B cell (primary cell): ENCODE measurements around the gene MEF2C. TPM values are rescaled to one million over a fixed set of nuclear protein-coding genes. Genes with fewer than 3 reads are reported as not detected.
A peak's percentile ranks its signal among the peaks of the same experiment; 100 is the strongest.

Experiments
- ATAC-seq: fragments of 200-7000 bp; cut with Tn5 transposase; one replicate; pipeline ENCODE4 v1.10.0; 2021; ENCODE audit warnings: low read depth, mild to moderate bottlenecking, moderate number of reproducible peaks, moderate library complexity
- CTCF ChIA-PET: fragments of 350-600 bp; sonication (Branson Sonifier 250); formaldehyde crosslinking; loops from one replicate; lab custom pipeline; 2021; ENCODE audit warnings: antibody characterized with exemption, inconsistent platforms; lab: Charles Lee
- POLR2A ChIA-PET: fragments of 350-600 bp; sonication (Branson Sonifier 250); formaldehyde crosslinking; loops from one replicate; lab custom pipeline; 2021; ENCODE audit warnings: antibody characterized with exemption; lab: Charles Lee
- DNase-seq: peaks from one replicate; pipeline ENCODE4 v3.0.0; 2013
- H2AFZ ChIP-seq: 2 replicates; pipeline ENCODE4 v1.6.1; 2012; ENCODE audit warnings: mild to moderate bottlenecking, low read depth, low read length; ENCODE audit not compliant: insufficient read depth, poor library complexity, severe bottlenecking
- H3K27ac ChIP-seq, 2 donors: 1 replicate in 1 of 2; 2 replicates in 1 of 2; pipeline ENCODE4 v1.5.1; 2012 to 2013; ENCODE audit warnings: low read length in 2 of 2, mild to moderate bottlenecking in 2 of 2, moderate library complexity in 1 of 2
- H3K27me3 ChIP-seq, 4 experiments: fragments of 200-600 bp in 1 of 4; sonication (generic) in 1 of 4; replicated peaks in 1 of 4; 1 replicate in 2 of 4; 2 replicates in 2 of 4; pipeline versions ENCODE4 v1.6.1 to v1.7.0; 2013 to 2016; ENCODE audit warnings: low read length in 3 of 4, mild to moderate bottlenecking in 2 of 4, mixed read lengths in 1 of 4, moderate library complexity in 1 of 4; ENCODE audit not compliant: insufficient read depth in 4 of 4, control insufficient read depth in 3 of 4; ENCODE audit errors: control extremely low read depth in 1 of 4
- H3K36me3 ChIP-seq, 2 experiments: replicated peaks in 1 of 2; 1 replicate in 1 of 2; 2 replicates in 1 of 2; pipeline versions ENCODE4 v1.6.1 to v1.7.1; 2013; ENCODE audit warnings: low read length in 1 of 2; ENCODE audit not compliant: insufficient read depth in 2 of 2, control insufficient read depth in 1 of 2; ENCODE audit errors: control extremely low read depth in 1 of 2, extremely low read depth in 1 of 2
- H3K4me1 ChIP-seq, 2 donors: fragments of 200-600 bp in 1 of 2; sonication (generic) in 1 of 2; 1 replicate in 1 of 2; 2 replicates in 1 of 2; pipeline versions ENCODE4 v1.5.1 to v1.6.1; 2013 to 2017; ENCODE audit warnings: low read length in 2 of 2; ENCODE audit not compliant: control insufficient read depth in 2 of 2, insufficient read depth in 2 of 2
- H3K4me2 ChIP-seq: replicated peaks from 2 replicates; pipeline ENCODE3; 2012; ENCODE audit warnings: mild to moderate bottlenecking, low read depth, low read length; ENCODE audit not compliant: poor library complexity, severe bottlenecking
- H3K4me3 ChIP-seq, 5 experiments: fragments of 200-600 bp in 1 of 5; sonication (generic) in 1 of 5; 1 replicate in 3 of 5; 2 replicates in 2 of 5; pipeline versions ENCODE4 v1.5.1 to v1.7.0; 2011 to 2016; ENCODE audit warnings: low read length in 4 of 5, mild to moderate bottlenecking in 4 of 5, low read depth in 2 of 5, control low read depth in 1 of 5, moderate library complexity in 1 of 5; ENCODE audit not compliant: insufficient read depth in 1 of 5; ENCODE audit errors: control extremely low read depth in 1 of 5, extremely low read depth in 1 of 5
- H3K79me2 ChIP-seq: fragments of 200-600 bp; sonication (generic); one replicate; pipeline ENCODE4 v1.6.0; 2016; ENCODE audit warnings: low read length; ENCODE audit not compliant: control insufficient read depth, insufficient read depth
- H3K9ac ChIP-seq: fragments of 200-600 bp; sonication (generic); 2 replicates; pipeline ENCODE4 v1.6.1; 2017; ENCODE audit warnings: mild to moderate bottlenecking, low read length, moderate library complexity
- H3K9me3 ChIP-seq, 3 donors: one replicate each; pipeline versions ENCODE4 v1.6.1 to v1.7.1; 2013; ENCODE audit warnings: low read length in 2 of 3; ENCODE audit not compliant: control insufficient read depth in 2 of 3, insufficient read depth in 1 of 3; ENCODE audit errors: control extremely low read depth in 1 of 3
- H4K20me1 ChIP-seq: 2 replicates; pipeline ENCODE4 v1.6.0; 2012; ENCODE audit warnings: mild to moderate bottlenecking, low read length; ENCODE audit not compliant: insufficient read depth, control insufficient read depth, poor library complexity, severe bottlenecking
- H3K27ac Mint-ChIP-seq: one replicate; pipeline ENCODE4 v1.8.0; 2021; ENCODE audit warnings: mixed read lengths
- H3K27me3 Mint-ChIP-seq: one replicate; pipeline ENCODE4 v1.8.0; 2021; ENCODE audit warnings: mixed read lengths
- H3K4me1 Mint-ChIP-seq: one replicate; pipeline ENCODE4 v1.8.0; 2021; ENCODE audit warnings: mixed read lengths
- H3K4me3 Mint-ChIP-seq: one replicate; pipeline ENCODE4 v1.8.0; 2021; ENCODE audit warnings: mixed read lengths
- H3K9me3 Mint-ChIP-seq: one replicate; pipeline ENCODE4 v1.8.0; 2022; ENCODE audit warnings: mixed read lengths; ENCODE audit not compliant: insufficient read depth
- CTCF ChIP-seq: fragments of 200-600 bp; IDR thresholded peaks from one replicate; pipeline ENCODE4 v1.8.0; 2022; ENCODE audit warnings: antibody characterized with exemption, mild to moderate bottlenecking
- EZH2 ChIP-seq: IDR thresholded peaks from 2 replicates; pipeline ENCODE4 v1.6.1; 2012; ENCODE audit warnings: borderline replicate concordance, low read depth, mild to moderate bottlenecking, moderate library complexity, low read length; ENCODE audit not compliant: insufficient read depth, poor library complexity, severe bottlenecking
- WGBS: methylation state at CpG from one replicate; pipeline ENCODE4 v1.1.5; 2013; ENCODE audit warnings: missing lambda C conversion rate; ENCODE audit not compliant: insufficient coverage; 5-methylcytosine and 5-hydroxymethylcytosine counted together
- intact Hi-C: fragments of 100-400 bp; cut with micrococcal nuclease; formaldehyde crosslinking; loops from one replicate; pipeline ENCODE4 v1.10.0; 2022
- polyA plus RNA-seq: library from polyadenylated mRNA; depleted of rRNA; stranded (reverse); fragments of >200 nt; gene quantifications from 2 replicates; pipeline ENCODE4 v1.2.3, GENCODE V29; 2012
- total RNA-seq, 2 donors: library from RNA; stranded (reverse); fragments of 120-200 nt in 1 of 2; gene quantifications; 1 replicate in 1 of 2; 2 replicates in 1 of 2; pipeline versions ENCODE4 v1.2.3 to v1.2.4, GENCODE V29; 2013 to 2022

The MEF2C gene
- total and polyA plus RNA-seq, 2 donors (not counting 1 experiment from before 2014, with no cell fraction given): 97.4 to 354 TPM

GRCh38 chr5:88823201-88823600 is 59.8 kb downstream of the MEF2C start:
- H3K4me3 ChIP-seq: peak overlapping the region in 4 of 5 experiments; percentile 31 to 60 (median 44)
- no peaks in the 10 kb centered on the region for H3K27me3 ChIP-seq
- peaks cover 79% of the 10 kb centered on the region for H3K79me2 ChIP-seq
- Mint-ChIP-seq H3K9me3 (no peaks in the 10 kb centered on the region), H3K4me1 (peaks cover 81% of the 10 kb centered on the region), H3K4me3 (peak overlapping the region; percentile 84), H3K27me3 (no peaks in the 10 kb centered on the region), H3K27ac (peak overlapping the region; percentile 90)
- ChIA-PET CTCF (interaction anchor here (0.9 to 1.8 kb wide), 4 partner anchors 10 to 60 kb away, joined by 3 to 4 read pairs (median 3); partner anchors contain the start of gene MEF2C), POLR2A (interaction anchor here (0.6 kb wide), 1 partner anchor 560 kb away, joined by 3 read pairs; no protein-coding TSS in a partner anchor)
- no peak for ATAC-seq
- TF ChIP-seq EZH2 (no peak), CTCF (no peak)
- DNase-seq: no peak
- H3K9me3 ChIP-seq: no peaks in the 10 kb centered on the region
- no peaks in the 10 kb centered on the region for H4K20me1 ChIP-seq
- no peak overlapping the region for H2AFZ ChIP-seq
- peak overlapping the region; percentile 92 to 94 for H3K27ac ChIP-seq
- peak overlapping the region; percentile 49 for H3K9ac ChIP-seq
- no CpG with 5 or more reads among the region's 1 CpG for WGBS
- peaks cover 12 to 37% of the 10 kb centered on the region in 2 experiments for H3K36me3 ChIP-seq
- peaks cover 63 to 92% of the 10 kb centered on the region in 2 donors for H3K4me1 ChIP-seq
- peak overlapping the region; percentile 71 for H3K4me2 ChIP-seq
- intact Hi-C loops: loop anchor here (2.0 kb wide), 1 partner anchor 14 kb away; no protein-coding TSS in a partner anchor

GRCh38 chr5:88821161-88821560 is 61.8 kb downstream of the MEF2C start:
- Histone ChIP-seq H3K4me2 (peak overlapping the region; percentile 71), H3K9me3 (no peaks in the 10 kb centered on the region), H3K4me1 (peaks cover 55 to 92% of the 10 kb centered on the region in 2 donors), H3K36me3 (peaks cover 12 to 47% of the 10 kb centered on the region in 2 experiments), H3K27ac (peak overlapping the region in 1 of 2 donors; percentile 94), H3K79me2 (peaks cover 99% of the 10 kb centered on the region), H2AFZ (no peak overlapping the region), H3K9ac (peak overlapping the region; percentile 47), H4K20me1 (no peaks in the 10 kb centered on the region), H3K27me3 (no peaks in the 10 kb centered on the region), H3K4me3 (peak overlapping the region in 3 of 5 experiments; percentile 15 to 60 (median 42))
- Mint-ChIP-seq H3K27me3 (no peaks in the 10 kb centered on the region), H3K4me1 (peaks cover 73% of the 10 kb centered on the region), H3K9me3 (no peaks in the 10 kb centered on the region), H3K4me3 (peak overlapping the region; percentile 80), H3K27ac (peak overlapping the region; percentile 89)
- intact Hi-C loops: no loop called here
- ATAC-seq (peak; percentile 16), DNase-seq (no peak)
- ChIA-PET CTCF (interaction anchor here (0.6 to 4.5 kb wide), 7 partner anchors 8 to 91 kb away, joined by 3 to 34 read pairs (median 4); no protein-coding TSS in a partner anchor), POLR2A (interaction anchor here (1.5 to 1.6 kb wide), 3 partner anchors 54 to 68 kb away, joined by 3 to 5 read pairs (median 3); no protein-coding TSS in a partner anchor)
- no peak for TF ChIP-seq CTCF
- no peak for TF ChIP-seq EZH2
- no CpG with 5 or more reads among the region's 4 CpGs for WGBS
